Suprapubic skin (tissue), 4 donors: ENCODE data around the gene FAF1. TPM values are rescaled to one million over a fixed set of nuclear protein-coding genes. Genes with fewer than 3 reads are reported as not detected.
A peak's percentile ranks its signal among the peaks of the same experiment; 100 is the strongest.

ENCODE experiments used
- DNase-seq, 2 donors: peaks; one replicate each; pipeline ENCODE4 v3.0.0-alpha.2; 2019; ENCODE audit warnings: low spot score in 2 of 2
- H3K27ac ChIP-seq: fragments of 200-600 bp; sonication (generic); one replicate; pipeline ENCODE4 v1.5.1; 2019
- H3K27me3 ChIP-seq: fragments of 200-600 bp; sonication (generic); one replicate; pipeline ENCODE4 v1.5.1; 2019
- H3K36me3 ChIP-seq: fragments of 200-600 bp; sonication (generic); one replicate; pipeline ENCODE4 v1.5.1; 2019
- H3K4me1 ChIP-seq: fragments of 200-600 bp; sonication (generic); one replicate; pipeline ENCODE4 v1.5.1; 2019
- H3K4me3 ChIP-seq: fragments of 200-600 bp; sonication (generic); one replicate; pipeline ENCODE4 v1.5.1; 2019; ENCODE audit warnings: mild to moderate bottlenecking
- H3K9me3 ChIP-seq: fragments of 200-600 bp; sonication (generic); one replicate; pipeline ENCODE4 v1.5.1; 2019
- CTCF ChIP-seq, 2 donors: fragments of 200-600 bp in 1 of 2; fragments of 450-650 bp in 1 of 2; sonication (generic) in 1 of 2; IDR thresholded peaks; one replicate each; pipeline ENCODE4 v1.5.1; 2016 to 2019; ENCODE audit warnings: antibody characterized with exemption in 2 of 2, mild to moderate bottlenecking in 1 of 2, moderate library complexity in 1 of 2
- EP300 ChIP-seq: sonication (generic); formaldehyde crosslinking; IDR thresholded peaks from one replicate; pipeline ENCODE4 v1.6.1; 2017; ENCODE audit warnings: antibody characterized with exemption
- POLR2A ChIP-seq, 2 donors: fragments of 450-650 bp; IDR thresholded peaks; one replicate each; pipeline ENCODE4 v1.6.1; 2017; ENCODE audit warnings: antibody characterized with exemption in 2 of 2, mild to moderate bottlenecking in 2 of 2, moderate library complexity in 2 of 2
- POLR2AphosphoS5 ChIP-seq, 3 donors: sonication (generic); formaldehyde crosslinking; IDR thresholded peaks; one replicate each; pipeline ENCODE4 v1.6.1; 2017; ENCODE audit warnings: antibody characterized with exemption in 3 of 3
- WGBS: methylation state at CpG from one replicate; pipeline ENCODE4 v1.1.5; 2018; 5-methylcytosine and 5-hydroxymethylcytosine counted together
- total RNA-seq, 4 donors: library from RNA; depleted of rRNA; stranded (reverse); fragments of >200 nt; gene quantifications; one replicate each; pipeline ENCODE4 v1.1.0, GENCODE V29; 2016

FAF1 gene
- total RNA-seq, 4 donors from 2014 or later = 35.1 to 61.6 (median 45.4) TPM

GRCh38 chr1:50605186-50605875 lies 354.7 kb downstream of the FAF1 start:
- Histone ChIP-seq H3K36me3 (no peaks in the 10 kb centered on the region), H3K27me3 (no peaks in the 10 kb centered on the region), H3K4me1 (peaks cover 12% of the 10 kb centered on the region), H3K9me3 (no peaks in the 10 kb centered on the region), H3K27ac (no peak overlapping the region), H3K4me3 (no peak overlapping the region)
- TF ChIP-seq POLR2AphosphoS5 (IDR thresholded peaks at IDR 0.05) (no peak), CTCF (IDR thresholded peaks at IDR 0.05) (peak in 1 of 2 donors; percentile 25)
- 94% methylated on average over 2 of the region's 2 CpGs for WGBS
- DNase-seq = no peak

GRCh38 chr1:50604580-50604979 lies 355.5 kb downstream of the FAF1 start:
- TF ChIP-seq POLR2A (IDR thresholded peaks at IDR 0.05) (no peak), POLR2AphosphoS5 (IDR thresholded peaks at IDR 0.05) (no peak), CTCF (IDR thresholded peaks at IDR 0.05) (no peak), EP300 (no peak)
- no peak for DNase-seq
- Histone ChIP-seq H3K4me3 (no peak overlapping the region), H3K9me3 (no peaks in the 10 kb centered on the region), H3K4me1 (peaks cover 12% of the 10 kb centered on the region), H3K27me3 (no peaks in the 10 kb centered on the region), H3K36me3 (no peaks in the 10 kb centered on the region), H3K27ac (no peak overlapping the region)
- WGBS = 100% methylated on average over 2 of the region's 2 CpGs

- Histone ChIP-seq H3K36me3 (no peaks in the 10 kb centered on the region), H3K4me3 (peak overlapping the region; percentile 21), H3K27me3 (no peaks in the 10 kb centered on the region), H3K9me3 (no peaks in the 10 kb centered on the region), H3K4me1 (peaks cover 12% of the 10 kb centered on the region), H3K27ac (no peak overlapping the region)
- WGBS = 51% methylated on average over 7 of the region's 7 CpGs
- TF ChIP-seq POLR2AphosphoS5 (IDR thresholded peaks at IDR 0.05) = no peak
- no peak for TF ChIP-seq EP300
- TF ChIP-seq POLR2A (IDR thresholded peaks at IDR 0.05) = no peak
- no peak for TF ChIP-seq CTCF (IDR thresholded peaks at IDR 0.05)
- DNase-seq = no peak
These were observed 356.5 kb downstream of the FAF1 start for GRCh38 chr1:50603274-50604271.

- no peak overlapping the region for H3K27ac ChIP-seq
- peaks cover 12% of the 10 kb centered on the region for H3K4me1 ChIP-seq
- TF ChIP-seq POLR2A (IDR thresholded peaks at IDR 0.05) (no peak), EP300 (no peak), CTCF (IDR thresholded peaks at IDR 0.05) (no peak), POLR2AphosphoS5 (IDR thresholded peaks at IDR 0.05) (no peak)
- no peak for DNase-seq
- H3K36me3 ChIP-seq = peaks cover 12% of the 10 kb centered on the region
- H3K27me3 ChIP-seq = no peaks in the 10 kb centered on the region
- H3K4me3 ChIP-seq = no peak overlapping the region
- no peaks in the 10 kb centered on the region for H3K9me3 ChIP-seq
These were observed 360.5 kb downstream of the FAF1 start for GRCh38 chr1:50599546-50599945.

- Histone ChIP-seq H3K36me3 (peaks cover 29% of the 10 kb centered on the region), H3K27me3 (no peaks in the 10 kb centered on the region), H3K4me1 (no peaks in the 10 kb centered on the region), H3K9me3 (no peaks in the 10 kb centered on the region), H3K4me3 (no peak overlapping the region), H3K27ac (no peak overlapping the region)
- TF ChIP-seq POLR2A (IDR thresholded peaks at IDR 0.05) = no peak
- no peak for TF ChIP-seq CTCF (IDR thresholded peaks at IDR 0.05)
- no peak for TF ChIP-seq EP300
- no peak for TF ChIP-seq POLR2AphosphoS5 (IDR thresholded peaks at IDR 0.05)
- WGBS = 94% methylated on average over 8 of the region's 8 CpGs
- no peak for DNase-seq
These were observed 364.2 kb downstream of the FAF1 start for GRCh38 chr1:50595874-50596273.
